D721Med (cell line): ENCODE measurements around the gene COL6A2.

ENCODE experiments used
- DNase-seq: peaks from one replicate; pipeline ENCODE4 v3.0.0; 2011; ENCODE audit warnings: low spot score; ENCODE audit not compliant: insufficient read length
- FAIRE-seq: peaks from 2 replicates; lab custom pipeline; 2011; peaks lifted over from hg19 to GRCh38; lab: Jason Lieb, UNC
- TF ChIP-seq, protein P1 (sequence below): IDR thresholded peaks from 2 replicates; pipeline ENCODE4 v1.5.1; 2012; ENCODE audit warnings: mild to moderate bottlenecking, control low read depth; ENCODE audit not compliant: insufficient read depth; ENCODE audit errors: missing control alignments

COL6A2 gene

GRCh38 chr21:46097336-46098293, at the start of gene COL6A2:
Gene COL6A2, plus strand, starts transcription at chr21:46098112.
- DNase-seq (peak; percentile 83), FAIRE-seq (no peak)
- TF ChIP-seq, protein P1, sequence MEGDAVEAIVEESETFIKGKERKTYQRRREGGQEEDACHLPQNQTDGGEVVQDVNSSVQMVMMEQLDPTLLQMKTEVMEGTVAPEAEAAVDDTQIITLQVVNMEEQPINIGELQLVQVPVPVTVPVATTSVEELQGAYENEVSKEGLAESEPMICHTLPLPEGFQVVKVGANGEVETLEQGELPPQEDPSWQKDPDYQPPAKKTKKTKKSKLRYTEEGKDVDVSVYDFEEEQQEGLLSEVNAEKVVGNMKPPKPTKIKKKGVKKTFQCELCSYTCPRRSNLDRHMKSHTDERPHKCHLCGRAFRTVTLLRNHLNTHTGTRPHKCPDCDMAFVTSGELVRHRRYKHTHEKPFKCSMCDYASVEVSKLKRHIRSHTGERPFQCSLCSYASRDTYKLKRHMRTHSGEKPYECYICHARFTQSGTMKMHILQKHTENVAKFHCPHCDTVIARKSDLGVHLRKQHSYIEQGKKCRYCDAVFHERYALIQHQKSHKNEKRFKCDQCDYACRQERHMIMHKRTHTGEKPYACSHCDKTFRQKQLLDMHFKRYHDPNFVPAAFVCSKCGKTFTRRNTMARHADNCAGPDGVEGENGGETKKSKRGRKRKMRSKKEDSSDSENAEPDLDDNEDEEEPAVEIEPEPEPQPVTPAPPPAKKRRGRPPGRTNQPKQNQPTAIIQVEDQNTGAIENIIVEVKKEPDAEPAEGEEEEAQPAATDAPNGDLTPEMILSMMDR, result no peak

DNA sequence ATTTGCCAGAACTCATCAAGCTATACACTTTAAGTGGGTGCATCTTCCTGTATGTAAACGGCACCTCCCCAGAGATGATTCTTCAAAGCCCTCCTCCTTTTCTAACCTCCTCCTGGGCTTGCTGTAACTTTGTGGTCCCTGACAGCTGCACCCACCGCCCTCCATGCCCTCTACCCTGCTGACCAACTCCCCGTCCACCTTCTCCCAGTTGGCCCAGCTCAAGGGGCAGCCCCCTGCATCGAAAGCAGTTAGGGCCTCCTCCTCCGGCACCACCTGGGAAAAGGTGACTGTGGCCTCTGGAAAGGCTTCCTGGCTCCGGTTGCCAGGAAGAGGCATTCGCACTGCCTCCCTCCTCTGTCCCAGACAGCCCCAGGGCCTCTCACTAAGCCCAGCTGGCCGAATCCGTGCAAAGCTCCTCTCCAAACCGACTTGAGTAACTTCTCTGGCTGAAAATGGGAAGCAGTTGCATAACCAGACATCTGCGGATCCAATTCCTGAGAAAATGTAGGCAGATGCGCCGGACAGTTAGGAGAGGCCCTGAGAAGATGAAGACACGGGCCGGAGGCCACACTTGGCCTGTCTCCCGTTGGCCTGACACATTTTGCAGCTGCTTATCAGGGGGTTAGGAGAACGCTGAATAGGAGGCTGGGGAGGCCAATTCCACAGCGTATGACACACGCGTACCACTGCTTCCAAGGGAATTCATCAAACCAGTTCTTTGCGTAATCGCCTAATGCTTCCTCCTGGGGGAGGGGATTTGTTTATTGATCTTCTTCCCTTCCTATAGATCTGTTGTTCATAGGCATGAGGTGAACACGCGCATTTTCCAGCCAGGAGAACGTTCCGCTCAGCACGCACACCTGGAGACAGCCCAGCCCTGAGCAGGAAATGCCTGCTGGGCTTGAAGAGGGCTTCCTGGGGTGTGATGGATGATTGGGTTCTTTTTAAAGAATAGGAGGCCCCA, 48.7 kb upstream of the COL6A2 start:
- TF ChIP-seq, protein P1, result no peak
- no peak for FAIRE-seq
- DNase-seq, result no peak

GRCh38 chr21:46049890-46050667, 47.8 kb upstream of the COL6A2 start:
- TF ChIP-seq, protein P1, result no peak
- FAIRE-seq (no peak), DNase-seq (no peak)

DNA sequence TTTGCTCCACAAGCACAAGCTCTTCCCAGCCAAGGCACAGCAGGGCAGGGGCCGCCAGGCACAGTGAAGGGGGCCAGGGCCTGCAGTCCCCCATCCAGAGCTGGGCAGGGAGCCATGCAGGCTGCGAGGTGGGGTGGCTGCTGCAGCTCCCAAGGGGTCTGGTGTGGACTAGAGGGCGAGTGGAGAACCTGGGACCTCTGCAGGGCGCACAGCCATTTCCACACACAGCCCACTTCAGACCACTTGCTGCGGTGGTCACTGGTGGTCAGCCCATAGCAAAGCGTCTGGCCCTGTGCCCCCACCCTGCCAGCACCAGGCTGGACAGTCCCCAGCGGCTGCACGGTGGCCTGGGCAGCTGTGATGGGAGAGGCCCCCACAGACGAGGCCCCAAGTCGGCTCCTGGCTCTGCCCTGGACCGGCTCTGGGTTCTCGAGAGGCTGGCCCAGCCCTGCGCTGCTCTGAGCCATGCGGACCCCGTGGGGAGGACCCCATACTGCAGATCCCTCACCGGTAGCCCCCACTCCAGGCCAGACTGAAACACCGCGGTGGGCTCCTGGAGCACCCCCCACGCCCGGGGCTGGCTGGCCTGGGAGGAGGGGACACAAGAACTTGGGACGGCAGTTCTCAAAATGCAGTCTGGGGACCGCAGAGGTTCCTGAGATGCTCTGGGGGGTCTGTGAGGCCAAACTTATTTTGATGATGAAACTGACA, 47.1 kb upstream of the COL6A2 start:
- TF ChIP-seq, protein P1, result no peak
- FAIRE-seq (no peak), DNase-seq (no peak)

GRCh38 chr21:46051379-46051770, 46.5 kb upstream of the COL6A2 start:
- FAIRE-seq, result no peak
- DNase-seq, result no peak
- TF ChIP-seq, protein P1, result no peak
